Astrocyte of the cerebellum (primary cell): ENCODE data around the gene CDK5R1.

ENCODE experiments used
- DNase-seq: peaks from one replicate; pipeline ENCODE4 v3.0.0-alpha.2; 2011; ENCODE audit warnings: low read depth
- H3K4me3 ChIP-seq: 2 replicates; pipeline ENCODE4 v1.5.1; 2011; ENCODE audit warnings: mild to moderate bottlenecking, low read depth, low read length, moderate library complexity
- in situ Hi-C: cut with HindIII; loops from 2 replicates; pipeline ENCODE4 v1.10.0; 2017; ENCODE audit warnings: low sequenced_read_pairs
- TF ChIP-seq, protein P1 (sequence below): IDR thresholded peaks from 2 replicates; pipeline ENCODE4 v1.5.1; 2012; ENCODE audit warnings: low read length, low read depth, moderate library complexity, mild to moderate bottlenecking; ENCODE audit errors: missing control alignments

Gene CDK5R1

DNA sequence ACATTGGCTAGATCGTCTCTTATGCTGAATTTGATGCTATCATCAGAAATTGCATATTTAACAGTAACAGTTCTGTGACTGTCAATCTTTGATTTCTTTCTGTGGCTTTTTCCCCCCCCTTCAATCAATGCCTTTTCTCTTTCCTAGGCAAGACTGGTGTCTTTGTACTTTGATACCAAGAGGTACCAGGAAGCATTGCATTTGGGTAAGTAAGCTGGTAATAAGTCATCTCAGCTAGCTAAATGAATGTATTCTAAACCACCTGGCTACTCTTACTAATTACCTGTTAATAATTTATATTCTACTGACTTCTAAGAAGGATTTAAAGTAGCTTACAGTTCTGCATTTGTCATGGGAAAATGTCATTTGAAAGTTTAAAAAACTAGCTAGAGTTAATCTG lies 22.4 kb upstream of the CDK5R1 start:
- TF ChIP-seq, protein P1, sequence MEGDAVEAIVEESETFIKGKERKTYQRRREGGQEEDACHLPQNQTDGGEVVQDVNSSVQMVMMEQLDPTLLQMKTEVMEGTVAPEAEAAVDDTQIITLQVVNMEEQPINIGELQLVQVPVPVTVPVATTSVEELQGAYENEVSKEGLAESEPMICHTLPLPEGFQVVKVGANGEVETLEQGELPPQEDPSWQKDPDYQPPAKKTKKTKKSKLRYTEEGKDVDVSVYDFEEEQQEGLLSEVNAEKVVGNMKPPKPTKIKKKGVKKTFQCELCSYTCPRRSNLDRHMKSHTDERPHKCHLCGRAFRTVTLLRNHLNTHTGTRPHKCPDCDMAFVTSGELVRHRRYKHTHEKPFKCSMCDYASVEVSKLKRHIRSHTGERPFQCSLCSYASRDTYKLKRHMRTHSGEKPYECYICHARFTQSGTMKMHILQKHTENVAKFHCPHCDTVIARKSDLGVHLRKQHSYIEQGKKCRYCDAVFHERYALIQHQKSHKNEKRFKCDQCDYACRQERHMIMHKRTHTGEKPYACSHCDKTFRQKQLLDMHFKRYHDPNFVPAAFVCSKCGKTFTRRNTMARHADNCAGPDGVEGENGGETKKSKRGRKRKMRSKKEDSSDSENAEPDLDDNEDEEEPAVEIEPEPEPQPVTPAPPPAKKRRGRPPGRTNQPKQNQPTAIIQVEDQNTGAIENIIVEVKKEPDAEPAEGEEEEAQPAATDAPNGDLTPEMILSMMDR = no peak
- in situ Hi-C loops = loop anchor here (5.0 to 25.0 kb wide), 2 partner anchors 88 to 298 kb away; no protein-coding TSS in a partner anchor
- H3K4me3 ChIP-seq = no peak overlapping the region
- DNase-seq = no peak

DNA sequence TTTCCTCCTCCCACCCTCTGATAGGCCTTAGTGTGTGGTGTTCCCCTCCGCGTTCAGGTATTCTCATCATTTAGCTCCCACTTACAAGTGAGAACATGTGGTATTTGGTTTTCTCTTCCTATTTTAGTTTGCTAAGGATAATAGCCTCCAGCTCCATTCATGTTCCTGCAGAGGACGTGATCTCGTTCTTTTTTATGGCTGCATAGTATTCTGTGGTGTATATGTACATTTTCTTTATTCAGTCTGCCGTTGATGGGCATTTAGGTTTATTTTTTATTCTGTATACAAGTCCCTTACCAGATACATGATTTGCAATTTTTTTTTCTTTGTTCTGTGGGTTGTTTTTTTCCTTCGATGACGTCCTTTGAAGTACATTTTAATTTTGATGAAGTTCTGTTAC lies 18.8 kb upstream of the CDK5R1 start:
- in situ Hi-C loops = loop anchor here (25.0 kb wide), 1 partner anchor 294 kb away; no protein-coding TSS in a partner anchor
- no peak for DNase-seq
- H3K4me3 ChIP-seq = no peak overlapping the region
- TF ChIP-seq, protein P1 = no peak

DNA sequence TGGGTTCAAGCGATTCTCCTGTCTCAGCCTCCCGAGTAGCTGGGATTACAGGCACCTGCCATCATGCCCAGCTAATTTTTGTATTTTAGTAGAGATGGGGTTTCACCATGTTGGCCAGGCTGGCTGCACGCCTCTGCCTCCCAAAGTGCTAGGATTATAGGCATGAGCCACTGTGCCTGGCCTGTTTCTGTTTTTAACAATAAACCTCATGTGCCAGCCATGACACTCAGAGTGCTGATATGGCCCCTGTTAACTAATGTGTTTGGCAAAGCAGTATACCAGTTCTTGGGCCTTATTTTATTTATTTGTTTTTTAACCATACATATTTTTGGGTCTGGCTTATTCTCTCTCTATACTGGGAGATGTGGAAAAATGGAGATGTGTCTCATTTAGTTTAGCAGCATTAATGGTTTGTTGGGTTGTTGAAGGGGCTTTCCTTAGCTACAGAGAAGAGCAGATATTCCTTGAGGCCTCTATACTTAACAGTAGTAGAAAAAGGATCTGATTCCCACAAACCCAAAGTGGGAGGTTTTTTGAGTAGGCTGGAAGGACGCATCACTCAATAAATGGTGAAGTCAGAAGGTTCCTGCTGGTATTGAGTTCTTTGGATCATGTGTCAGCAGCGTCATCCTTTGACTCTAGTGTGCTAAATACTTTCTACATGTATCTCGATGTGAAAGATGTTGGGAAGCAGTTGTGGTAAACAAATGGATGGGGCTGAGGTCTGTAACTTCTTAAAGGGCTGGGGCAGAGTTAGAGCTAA lies 16.2 kb upstream of the CDK5R1 start:
- DNase-seq = no peak
- no peak overlapping the region for H3K4me3 ChIP-seq
- TF ChIP-seq, protein P1 = no peak
- in situ Hi-C loops = loop anchor here (25.0 kb wide), 1 partner anchor 292 kb away; no protein-coding TSS in a partner anchor

DNA sequence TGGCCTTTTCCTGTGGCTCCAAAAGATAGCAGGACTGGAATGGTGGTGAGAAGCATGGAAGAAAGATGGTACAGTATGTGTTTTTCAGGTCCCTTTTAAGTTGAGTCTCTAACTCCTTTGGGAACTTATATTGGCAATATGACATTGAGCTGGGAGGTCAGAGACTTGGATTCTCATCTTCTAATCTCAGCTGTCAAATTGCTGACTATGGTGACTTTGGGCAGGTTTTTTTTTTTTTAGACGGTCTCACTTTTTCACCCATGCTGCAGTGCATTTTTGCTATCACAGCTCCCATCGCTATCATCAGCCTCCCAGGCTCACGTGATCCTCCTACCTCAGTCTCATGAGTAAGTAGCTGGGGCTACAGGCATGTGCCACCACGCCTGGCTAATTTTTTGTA lies 15.1 kb upstream of the CDK5R1 start:
- DNase-seq = no peak
- TF ChIP-seq, protein P1 = no peak
- in situ Hi-C loops = loop anchor here (25.0 kb wide), 1 partner anchor 291 kb away; no protein-coding TSS in a partner anchor
- no peak overlapping the region for H3K4me3 ChIP-seq

DNA sequence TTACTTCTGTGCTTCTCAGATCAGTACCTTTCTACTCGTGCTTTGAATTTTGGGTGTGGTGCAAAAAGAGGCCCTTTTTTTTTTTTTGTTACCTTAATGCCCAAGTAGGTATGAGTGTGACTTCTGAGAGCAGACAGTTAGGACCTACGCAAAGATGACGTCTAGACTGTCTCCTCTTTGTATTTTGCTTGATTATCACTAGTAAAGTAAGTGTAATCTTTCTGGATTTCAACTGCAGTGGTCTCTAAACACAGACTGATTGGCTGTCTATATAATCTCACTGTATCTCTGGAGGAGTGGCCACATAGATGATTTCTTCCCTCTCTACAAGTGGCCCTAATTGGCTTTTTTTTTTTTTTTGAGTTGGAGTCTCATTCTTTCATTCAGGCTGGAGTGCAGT lies 11.5 kb upstream of the CDK5R1 start:
- DNase-seq = no peak
- TF ChIP-seq, protein P1 = no peak
- in situ Hi-C loops = no loop called here
- no peak overlapping the region for H3K4me3 ChIP-seq

DNA sequence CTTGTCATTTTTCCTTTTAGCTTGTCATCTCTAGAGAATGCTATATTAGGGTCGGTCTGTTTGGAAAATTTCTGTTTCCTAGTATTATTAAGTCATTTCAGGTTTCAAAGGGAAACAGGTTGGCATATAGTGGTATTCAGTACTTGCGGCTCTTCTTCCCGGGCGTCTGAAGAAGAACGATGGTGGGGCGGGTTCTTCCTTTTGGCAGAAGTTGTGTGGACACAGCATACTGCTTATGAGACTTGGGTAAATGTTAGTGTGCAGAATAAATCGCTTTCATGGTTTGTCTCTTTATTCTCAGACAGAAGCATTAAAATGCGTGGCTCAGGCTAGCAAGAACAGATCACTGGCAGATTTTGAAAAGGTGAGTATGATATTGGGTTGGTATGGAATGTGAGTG lies 9.6 kb upstream of the CDK5R1 start:
- in situ Hi-C loops = no loop called here
- H3K4me3 ChIP-seq = no peak overlapping the region
- DNase-seq = no peak
- TF ChIP-seq, protein P1 = no peak
